Renal cortex interstitium (tissue), 11 donors: ENCODE measurements around the gene GTF2F2. TPM values are rescaled to one million over a fixed set of nuclear protein-coding genes. Genes with fewer than 3 reads are reported as not detected.

Experiments used
- DNase-seq, 11 donors: peaks; one replicate each; pipeline ENCODE4 v3.0.0-alpha.2; 2013; ENCODE audit warnings: low read depth in 9 of 11, low spot score in 4 of 11; ENCODE audit errors: extremely low read depth in 1 of 11
- polyA plus RNA-seq, 3 donors: library from polyadenylated mRNA; unstranded; fragments of 120-200 nt; gene quantifications; one replicate each; pipeline ENCODE4 v1.2.1, GENCODE V29; 2013; ENCODE audit not compliant: insufficient read length in 3 of 3

GTF2F2 gene
- polyA plus RNA-seq, 3 donors, result 25.5 to 29.9 (median 27.3) TPM

GRCh38 chr13:45306966-45307365 is 186.7 kb downstream of the GTF2F2 start:
- no peak for DNase-seq

- no peak for DNase-seq
These were observed 190.2 kb downstream of the GTF2F2 start for GRCh38 chr13:45310341-45311131.

DNA sequence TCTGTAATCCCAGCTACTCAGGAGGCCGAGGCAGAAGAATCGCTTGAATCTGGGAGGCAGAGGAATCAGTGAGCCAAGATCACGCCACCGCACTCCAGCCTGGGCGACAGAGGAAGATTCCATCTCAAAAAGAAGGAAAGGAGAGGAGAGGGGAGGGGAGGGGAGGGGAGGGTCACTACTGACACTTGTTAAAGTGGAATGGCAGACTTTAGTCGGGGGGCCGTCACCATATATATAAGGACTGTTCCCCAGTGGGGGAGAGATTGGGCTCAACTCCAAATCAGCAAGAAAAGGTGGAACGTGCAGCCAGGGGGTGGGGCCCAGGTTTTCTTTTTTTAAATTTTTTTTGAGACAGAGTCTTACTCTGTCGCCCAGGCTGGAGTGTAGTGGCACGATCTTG is 194.5 kb downstream of the GTF2F2 start:
- DNase-seq, result no peak

DNA sequence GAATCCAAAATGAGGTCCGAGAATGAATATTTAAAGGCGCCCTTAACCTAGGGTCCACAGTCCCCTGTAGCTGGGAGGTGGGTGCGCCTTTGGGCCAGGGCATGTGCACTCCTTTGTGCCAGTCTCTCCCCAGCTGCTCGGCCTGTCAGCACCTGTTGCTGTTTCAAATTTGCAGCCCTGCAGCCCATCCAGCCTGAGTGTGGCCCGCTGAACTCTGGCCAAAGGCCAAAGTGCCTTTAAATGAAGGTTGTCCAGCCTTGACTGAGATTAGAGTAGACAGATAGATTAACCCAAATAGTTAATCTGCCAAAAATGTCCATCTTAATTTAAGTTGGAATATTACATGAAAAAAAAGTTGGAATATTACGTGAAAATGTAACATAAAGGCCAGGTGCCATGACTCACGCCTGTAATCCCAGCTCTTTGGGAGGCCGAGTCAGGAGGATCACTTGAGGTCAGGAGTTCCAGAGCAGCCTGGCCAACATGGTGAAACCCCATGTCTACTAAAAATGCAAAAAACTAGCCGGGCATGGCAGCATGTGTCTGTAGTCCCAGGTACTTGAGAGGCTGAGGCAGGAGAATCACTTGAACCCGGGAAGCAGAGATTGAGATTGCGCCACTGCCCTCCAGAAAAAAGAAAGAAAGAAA is 195.3 kb downstream of the GTF2F2 start:
- DNase-seq, result no peak

GRCh38 chr13:45316338-45316737 is 196.0 kb downstream of the GTF2F2 start:
- no peak for DNase-seq

- no peak for DNase-seq
These were observed 196.7 kb downstream of the GTF2F2 start for GRCh38 chr13:45316996-45317395.

DNA sequence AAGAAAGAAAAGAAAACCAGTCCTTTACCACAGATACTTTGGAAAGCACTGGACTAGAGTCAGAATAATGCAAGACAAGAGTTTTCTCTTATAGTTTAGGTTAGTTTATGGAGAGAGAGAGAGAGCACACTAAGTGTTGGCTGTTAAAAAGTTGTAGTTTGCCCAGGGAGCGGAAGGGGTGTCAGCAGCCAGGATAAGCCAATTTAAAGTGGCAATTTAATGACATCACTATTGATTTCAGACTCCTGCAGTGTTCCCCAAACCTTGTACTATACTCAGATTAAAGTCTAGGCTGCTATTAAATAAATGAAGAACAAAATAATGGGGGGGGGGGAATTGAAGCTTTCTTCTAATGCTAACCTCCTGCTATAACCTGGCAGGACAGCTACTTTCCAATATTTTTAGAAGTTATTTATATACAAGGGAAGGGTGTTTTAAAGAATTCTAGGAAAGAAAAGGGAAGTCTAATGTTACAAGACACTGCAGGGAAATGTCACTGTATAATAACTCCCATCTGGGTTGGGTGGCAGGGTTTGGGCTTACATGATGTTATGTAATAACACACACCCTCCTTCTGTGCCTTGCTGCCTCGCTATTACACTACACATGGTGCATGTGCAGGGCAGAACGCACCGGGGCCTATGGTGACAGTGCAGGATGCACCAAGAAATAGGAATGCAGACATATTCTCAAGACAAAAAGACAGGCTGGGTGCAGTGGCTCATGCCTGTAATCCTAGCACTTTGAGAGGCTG is 200.7 kb downstream of the GTF2F2 start:
- no peak for DNase-seq

- DNase-seq, result no peak
These were observed 205.5 kb downstream of the GTF2F2 start for GRCh38 chr13:45325806-45326205.

- no peak for DNase-seq
These were observed 207.1 kb downstream of the GTF2F2 start for GRCh38 chr13:45327253-45327955.

GRCh38 chr13:45328661-45329111 is 208.4 kb downstream of the GTF2F2 start:
- DNase-seq, result no peak

- DNase-seq, result no peak
These were observed 210.9 kb downstream of the GTF2F2 start for GRCh38 chr13:45331123-45331619.

GRCh38 chr13:45331692-45332035 is 211.4 kb downstream of the GTF2F2 start:
- DNase-seq, result no peak

GRCh38 chr13:45332036-45332830 is 211.9 kb downstream of the GTF2F2 start:
- no peak for DNase-seq

- no peak for DNase-seq
These were observed 212.5 kb downstream of the GTF2F2 start for GRCh38 chr13:45332831-45333219.

- no peak for DNase-seq
These were observed 213.1 kb downstream of the GTF2F2 start for GRCh38 chr13:45333251-45333976.
